ENCODE data around the gene FOXP3. TPM values are rescaled to one million over a fixed set of nuclear protein-coding genes. Genes with fewer than 3 reads are reported as not detected.

Gene FOXP3
- total RNA-seq, 1 experiment from 2014 or later = not detected

GRCh38 chrX:49282647-49283011, 18.1 kb upstream of the FOXP3 start:
- Histone ChIP-seq H3K4me1 (ENCODE audit: low read length) (no peaks in the 10 kb centered on the region), H3K4me2 (ENCODE audit: low read depth, low read length, poor library complexity, severe bottlenecking) (no peak overlapping the region), H3K79me2 (ENCODE audit: low read length) (no peaks in the 10 kb centered on the region), H2AFZ (ENCODE audit: low read length) (no peak overlapping the region), H3K36me3 (ENCODE audit: insufficient read depth, low read length) (no peaks in the 10 kb centered on the region), H4K20me1 (ENCODE audit: insufficient read depth, low read depth, low read length) (no peaks in the 10 kb centered on the region), H3K27me3 (ENCODE audit: low read length) (no peaks in the 10 kb centered on the region), H3K9ac (ENCODE audit: low read length) (no peak overlapping the region), H3K9me2 (replicated peaks; ENCODE audit: insufficient read depth, low read length) (no peaks in the 10 kb centered on the region), H3K4me3 (ENCODE audit: low read length) (no peak overlapping the region), H3K27ac (ENCODE audit: low read length) (no peak overlapping the region), H3K9me3 (ENCODE audit: low read length) (no peaks in the 10 kb centered on the region)
- no peak for DNase-seq

- Histone ChIP-seq H3K9me3 (ENCODE audit: low read length) (no peaks in the 10 kb centered on the region), H2AFZ (ENCODE audit: low read length) (no peak overlapping the region), H3K27ac (ENCODE audit: low read length) (no peak overlapping the region), H3K79me2 (ENCODE audit: low read length) (no peaks in the 10 kb centered on the region), H3K4me3 (ENCODE audit: low read length) (no peak overlapping the region), H3K27me3 (ENCODE audit: low read length) (no peaks in the 10 kb centered on the region), H3K36me3 (ENCODE audit: insufficient read depth, low read length) (no peaks in the 10 kb centered on the region), H4K20me1 (ENCODE audit: insufficient read depth, low read depth, low read length) (no peaks in the 10 kb centered on the region), H3K9me2 (replicated peaks; ENCODE audit: insufficient read depth, low read length) (no peaks in the 10 kb centered on the region), H3K4me1 (ENCODE audit: low read length) (no peaks in the 10 kb centered on the region), H3K9ac (ENCODE audit: low read length) (no peak overlapping the region), H3K4me2 (ENCODE audit: low read depth, low read length, poor library complexity, severe bottlenecking) (no peak overlapping the region)
- DNase-seq = peak; percentile 9
These were observed 13.6 kb upstream of the FOXP3 start for GRCh38 chrX:49278081-49278480.

- no peaks in the 10 kb centered on the region for H3K36me3 ChIP-seq (ENCODE audit: insufficient read depth, low read length)
- H3K9ac ChIP-seq (ENCODE audit: low read length) = no peak overlapping the region
- no peaks in the 10 kb centered on the region for H4K20me1 ChIP-seq (ENCODE audit: insufficient read depth, low read depth, low read length)
- H3K9me2 ChIP-seq (replicated peaks; ENCODE audit: insufficient read depth, low read length) = no peaks in the 10 kb centered on the region
- no peaks in the 10 kb centered on the region for H3K9me3 ChIP-seq (ENCODE audit: low read length)
- peak; percentile 37 for DNase-seq
- H3K27me3 ChIP-seq (ENCODE audit: low read length) = no peaks in the 10 kb centered on the region
- H3K4me3 ChIP-seq (ENCODE audit: low read length) = no peak overlapping the region
- H3K4me2 ChIP-seq (ENCODE audit: low read depth, low read length, poor library complexity, severe bottlenecking) = no peak overlapping the region
- H3K4me1 ChIP-seq (ENCODE audit: low read length) = no peaks in the 10 kb centered on the region
- H2AFZ ChIP-seq (ENCODE audit: low read length) = no peak overlapping the region
- no peaks in the 10 kb centered on the region for H3K79me2 ChIP-seq (ENCODE audit: low read length)
- no peak overlapping the region for H3K27ac ChIP-seq (ENCODE audit: low read length)
These were observed 13.0 kb upstream of the FOXP3 start for GRCh38 chrX:49277535-49277830.

- no peak overlapping the region for H3K27ac ChIP-seq (ENCODE audit: low read length)
- no peaks in the 10 kb centered on the region for H4K20me1 ChIP-seq (ENCODE audit: insufficient read depth, low read depth, low read length)
- no peaks in the 10 kb centered on the region for H3K9me2 ChIP-seq (replicated peaks; ENCODE audit: insufficient read depth, low read length)
- no peak overlapping the region for H3K4me2 ChIP-seq (ENCODE audit: low read depth, low read length, poor library complexity, severe bottlenecking)
- no peak overlapping the region for H3K4me3 ChIP-seq (ENCODE audit: low read length)
- H3K79me2 ChIP-seq (ENCODE audit: low read length) = no peaks in the 10 kb centered on the region
- no peaks in the 10 kb centered on the region for H3K36me3 ChIP-seq (ENCODE audit: insufficient read depth, low read length)
- H3K9ac ChIP-seq (ENCODE audit: low read length) = no peak overlapping the region
- no peaks in the 10 kb centered on the region for H3K27me3 ChIP-seq (ENCODE audit: low read length)
- no peak overlapping the region for H2AFZ ChIP-seq (ENCODE audit: low read length)
- H3K9me3 ChIP-seq (ENCODE audit: low read length) = no peaks in the 10 kb centered on the region
- peak; percentile 34 for DNase-seq
- H3K4me1 ChIP-seq (ENCODE audit: low read length) = no peaks in the 10 kb centered on the region
These were observed 12.4 kb upstream of the FOXP3 start for GRCh38 chrX:49276671-49277534.

- Histone ChIP-seq H3K9ac (ENCODE audit: low read length) (no peak overlapping the region), H3K36me3 (ENCODE audit: insufficient read depth, low read length) (no peaks in the 10 kb centered on the region), H2AFZ (ENCODE audit: low read length) (no peak overlapping the region), H3K79me2 (ENCODE audit: low read length) (no peaks in the 10 kb centered on the region), H3K4me3 (ENCODE audit: low read length) (no peak overlapping the region), H3K4me1 (ENCODE audit: low read length) (peaks cover 4% of the 10 kb centered on the region; the same call in 1 of the 2 replicates), H3K4me2 (ENCODE audit: low read depth, low read length, poor library complexity, severe bottlenecking) (no peak overlapping the region), H4K20me1 (ENCODE audit: insufficient read depth, low read depth, low read length) (no peaks in the 10 kb centered on the region), H3K9me2 (replicated peaks; ENCODE audit: insufficient read depth, low read length) (no peaks in the 10 kb centered on the region), H3K27me3 (ENCODE audit: low read length) (no peaks in the 10 kb centered on the region), H3K9me3 (ENCODE audit: low read length) (no peaks in the 10 kb centered on the region), H3K27ac (ENCODE audit: low read length) (no peak overlapping the region)
- no peak for DNase-seq
These were observed 11.7 kb upstream of the FOXP3 start for GRCh38 chrX:49276207-49276606.

GRCh38 chrX:49273181-49273727, 8.7 kb upstream of the FOXP3 start:
- no peak overlapping the region for H3K4me3 ChIP-seq (ENCODE audit: low read length)
- DNase-seq = no peak

GRCh38 chrX:49272421-49272820, 7.9 kb upstream of the FOXP3 start:
- Histone ChIP-seq H3K9ac (ENCODE audit: low read length) (no peak overlapping the region), H3K4me1 (ENCODE audit: low read length) (peaks cover 22% of the 10 kb centered on the region), H3K36me3 (ENCODE audit: insufficient read depth, low read length) (no peaks in the 10 kb centered on the region), H3K27ac (ENCODE audit: low read length) (no peak overlapping the region), H3K9me3 (ENCODE audit: low read length) (no peaks in the 10 kb centered on the region), H3K4me2 (ENCODE audit: low read depth, low read length, poor library complexity, severe bottlenecking) (no peak overlapping the region), H3K4me3 (ENCODE audit: low read length) (no peak overlapping the region), H3K9me2 (replicated peaks; ENCODE audit: insufficient read depth, low read length) (no peaks in the 10 kb centered on the region), H3K27me3 (ENCODE audit: low read length) (no peaks in the 10 kb centered on the region), H2AFZ (ENCODE audit: low read length) (no peak overlapping the region), H4K20me1 (ENCODE audit: insufficient read depth, low read depth, low read length) (no peaks in the 10 kb centered on the region), H3K79me2 (ENCODE audit: low read length) (no peaks in the 10 kb centered on the region)
- DNase-seq = no peak

More at GRCh38 chrX:49273181-49273727, 8.7 kb upstream of the FOXP3 start:
- Histone ChIP-seq H3K9me2 (replicated peaks; ENCODE audit: insufficient read depth, low read length) (no peaks in the 10 kb centered on the region), H3K36me3 (ENCODE audit: insufficient read depth, low read length) (no peaks in the 10 kb centered on the region), H3K27me3 (ENCODE audit: low read length) (no peaks in the 10 kb centered on the region), H3K79me2 (ENCODE audit: low read length) (no peaks in the 10 kb centered on the region), H3K27ac (ENCODE audit: low read length) (no peak overlapping the region), H3K9ac (ENCODE audit: low read length) (no peak overlapping the region), H2AFZ (ENCODE audit: low read length) (no peak overlapping the region), H3K9me3 (ENCODE audit: low read length) (no peaks in the 10 kb centered on the region), H4K20me1 (ENCODE audit: insufficient read depth, low read depth, low read length) (no peaks in the 10 kb centered on the region), H3K4me1 (ENCODE audit: low read length) (peaks cover 19% of the 10 kb centered on the region), H3K4me2 (ENCODE audit: low read depth, low read length, poor library complexity, severe bottlenecking) (no peak overlapping the region)

- Histone ChIP-seq H3K9me3 (ENCODE audit: low read length) (no peaks in the 10 kb centered on the region), H3K36me3 (ENCODE audit: insufficient read depth, low read length) (no peaks in the 10 kb centered on the region), H3K4me3 (ENCODE audit: low read length) (no peak overlapping the region; the same call in 1 of the 2 replicates), H4K20me1 (ENCODE audit: insufficient read depth, low read depth, low read length) (no peaks in the 10 kb centered on the region), H3K27ac (ENCODE audit: low read length) (no peak overlapping the region), H3K9ac (ENCODE audit: low read length) (no peak overlapping the region), H3K9me2 (replicated peaks; ENCODE audit: insufficient read depth, low read length) (no peaks in the 10 kb centered on the region), H3K4me2 (ENCODE audit: low read depth, low read length, poor library complexity, severe bottlenecking) (peak overlapping the region; percentile 78), H3K27me3 (ENCODE audit: low read length) (no peaks in the 10 kb centered on the region), H2AFZ (ENCODE audit: low read length) (no peak overlapping the region), H3K4me1 (ENCODE audit: low read length) (peaks cover 22% of the 10 kb centered on the region), H3K79me2 (ENCODE audit: low read length) (no peaks in the 10 kb centered on the region)
- no peak for DNase-seq
These were observed 6.8 kb upstream of the FOXP3 start for GRCh38 chrX:49271341-49271740.
